B cell (primary cell): ENCODE measurements around the gene RPS19. TPM values are rescaled to one million over a fixed set of nuclear protein-coding genes. Genes with fewer than 3 reads are reported as not detected.

ENCODE experiments used
- ATAC-seq: fragments of 200-7000 bp; cut with Tn5 transposase; one replicate; pipeline ENCODE4 v1.10.0; 2021; ENCODE audit warnings: low read depth, mild to moderate bottlenecking, moderate number of reproducible peaks, moderate library complexity
- CTCF ChIA-PET: fragments of 350-600 bp; sonication (Branson Sonifier 250); formaldehyde crosslinking; loops from one replicate; lab custom pipeline; 2021; ENCODE audit warnings: antibody characterized with exemption, inconsistent platforms; lab: Charles Lee
- POLR2A ChIA-PET: fragments of 350-600 bp; sonication (Branson Sonifier 250); formaldehyde crosslinking; loops from one replicate; lab custom pipeline; 2021; ENCODE audit warnings: antibody characterized with exemption; lab: Charles Lee
- DNase-seq: peaks from one replicate; pipeline ENCODE4 v3.0.0; 2013
- H2AFZ ChIP-seq: 2 replicates; pipeline ENCODE4 v1.6.1; 2012; ENCODE audit warnings: mild to moderate bottlenecking, low read depth, low read length; ENCODE audit not compliant: insufficient read depth, poor library complexity, severe bottlenecking
- H3K27ac ChIP-seq, 2 donors: 1 replicate in 1 of 2; 2 replicates in 1 of 2; pipeline ENCODE4 v1.5.1; 2012 to 2013; ENCODE audit warnings: low read length in 2 of 2, mild to moderate bottlenecking in 2 of 2, moderate library complexity in 1 of 2
- H3K27me3 ChIP-seq, 4 experiments: fragments of 200-600 bp in 1 of 4; sonication (generic) in 1 of 4; replicated peaks in 1 of 4; 1 replicate in 2 of 4; 2 replicates in 2 of 4; pipeline versions ENCODE4 v1.6.1 to v1.7.0; 2013 to 2016; ENCODE audit warnings: low read length in 3 of 4, mild to moderate bottlenecking in 2 of 4, mixed read lengths in 1 of 4, moderate library complexity in 1 of 4; ENCODE audit not compliant: insufficient read depth in 4 of 4, control insufficient read depth in 3 of 4; ENCODE audit errors: control extremely low read depth in 1 of 4
- H3K36me3 ChIP-seq, 2 experiments: replicated peaks in 1 of 2; 1 replicate in 1 of 2; 2 replicates in 1 of 2; pipeline versions ENCODE4 v1.6.1 to v1.7.1; 2013; ENCODE audit warnings: low read length in 1 of 2; ENCODE audit not compliant: insufficient read depth in 2 of 2, control insufficient read depth in 1 of 2; ENCODE audit errors: control extremely low read depth in 1 of 2, extremely low read depth in 1 of 2
- H3K4me1 ChIP-seq, 2 donors: fragments of 200-600 bp in 1 of 2; sonication (generic) in 1 of 2; 1 replicate in 1 of 2; 2 replicates in 1 of 2; pipeline versions ENCODE4 v1.5.1 to v1.6.1; 2013 to 2017; ENCODE audit warnings: low read length in 2 of 2; ENCODE audit not compliant: control insufficient read depth in 2 of 2, insufficient read depth in 2 of 2
- H3K4me2 ChIP-seq: replicated peaks from 2 replicates; pipeline ENCODE3; 2012; ENCODE audit warnings: mild to moderate bottlenecking, low read depth, low read length; ENCODE audit not compliant: poor library complexity, severe bottlenecking
- H3K4me3 ChIP-seq, 5 experiments: fragments of 200-600 bp in 1 of 5; sonication (generic) in 1 of 5; 1 replicate in 3 of 5; 2 replicates in 2 of 5; pipeline versions ENCODE4 v1.5.1 to v1.7.0; 2011 to 2016; ENCODE audit warnings: low read length in 4 of 5, mild to moderate bottlenecking in 4 of 5, low read depth in 2 of 5, control low read depth in 1 of 5, moderate library complexity in 1 of 5; ENCODE audit not compliant: insufficient read depth in 1 of 5; ENCODE audit errors: control extremely low read depth in 1 of 5, extremely low read depth in 1 of 5
- H3K79me2 ChIP-seq: fragments of 200-600 bp; sonication (generic); one replicate; pipeline ENCODE4 v1.6.0; 2016; ENCODE audit warnings: low read length; ENCODE audit not compliant: control insufficient read depth, insufficient read depth
- H3K9ac ChIP-seq: fragments of 200-600 bp; sonication (generic); 2 replicates; pipeline ENCODE4 v1.6.1; 2017; ENCODE audit warnings: mild to moderate bottlenecking, low read length, moderate library complexity
- H3K9me3 ChIP-seq, 3 donors: one replicate each; pipeline versions ENCODE4 v1.6.1 to v1.7.1; 2013; ENCODE audit warnings: low read length in 2 of 3; ENCODE audit not compliant: control insufficient read depth in 2 of 3, insufficient read depth in 1 of 3; ENCODE audit errors: control extremely low read depth in 1 of 3
- H4K20me1 ChIP-seq: 2 replicates; pipeline ENCODE4 v1.6.0; 2012; ENCODE audit warnings: mild to moderate bottlenecking, low read length; ENCODE audit not compliant: insufficient read depth, control insufficient read depth, poor library complexity, severe bottlenecking
- H3K27ac Mint-ChIP-seq: one replicate; pipeline ENCODE4 v1.8.0; 2021; ENCODE audit warnings: mixed read lengths
- H3K27me3 Mint-ChIP-seq: one replicate; pipeline ENCODE4 v1.8.0; 2021; ENCODE audit warnings: mixed read lengths
- H3K4me1 Mint-ChIP-seq: one replicate; pipeline ENCODE4 v1.8.0; 2021; ENCODE audit warnings: mixed read lengths
- H3K4me3 Mint-ChIP-seq: one replicate; pipeline ENCODE4 v1.8.0; 2021; ENCODE audit warnings: mixed read lengths
- H3K9me3 Mint-ChIP-seq: one replicate; pipeline ENCODE4 v1.8.0; 2022; ENCODE audit warnings: mixed read lengths; ENCODE audit not compliant: insufficient read depth
- EZH2 ChIP-seq: IDR thresholded peaks from 2 replicates; pipeline ENCODE4 v1.6.1; 2012; ENCODE audit warnings: borderline replicate concordance, low read depth, mild to moderate bottlenecking, moderate library complexity, low read length; ENCODE audit not compliant: insufficient read depth, poor library complexity, severe bottlenecking
- WGBS: methylation state at CpG from one replicate; pipeline ENCODE4 v1.1.5; 2013; ENCODE audit warnings: missing lambda C conversion rate; ENCODE audit not compliant: insufficient coverage; 5-methylcytosine and 5-hydroxymethylcytosine counted together
- intact Hi-C: fragments of 100-400 bp; cut with micrococcal nuclease; formaldehyde crosslinking; loops from one replicate; pipeline ENCODE4 v1.10.0; 2022
- polyA plus RNA-seq: library from polyadenylated mRNA; depleted of rRNA; stranded (reverse); fragments of >200 nt; gene quantifications from 2 replicates; pipeline ENCODE4 v1.2.3, GENCODE V29; 2012
- total RNA-seq, 2 donors: library from RNA; stranded (reverse); fragments of 120-200 nt in 1 of 2; gene quantifications; 1 replicate in 1 of 2; 2 replicates in 1 of 2; pipeline versions ENCODE4 v1.2.3 to v1.2.4, GENCODE V29; 2013 to 2022
- TF ChIP-seq, protein P1 (sequence below): fragments of 200-600 bp; IDR thresholded peaks from one replicate; pipeline ENCODE4 v1.8.0; 2022; ENCODE audit warnings: antibody characterized with exemption, mild to moderate bottlenecking

The RPS19 gene
- total and polyA plus RNA-seq, 2 donors (not counting 1 experiment from before 2014, with no cell fraction given): 3,322 to 9,144 TPM

DNA sequence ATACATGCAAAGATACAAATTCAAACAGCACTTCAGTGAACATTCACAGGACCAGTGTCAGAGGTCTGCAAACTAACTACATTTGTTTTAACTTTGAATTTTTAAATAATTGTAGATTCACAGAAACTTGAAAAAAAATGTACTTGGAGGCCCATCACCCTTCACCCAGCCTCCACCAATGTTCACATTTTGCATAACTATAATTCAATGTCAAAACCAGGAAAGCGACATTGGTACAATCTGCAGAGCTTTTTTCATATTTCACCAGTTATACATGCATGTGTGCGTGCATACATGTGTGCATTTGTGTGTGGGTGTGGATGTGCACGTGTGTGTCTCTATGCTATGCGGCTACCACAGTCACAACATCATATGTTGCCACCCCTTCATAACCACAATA lies 44.8 kb upstream of the RPS19 start:
- no peak overlapping the region for H3K4me3 Mint-ChIP-seq
- no peak overlapping the region for H2AFZ ChIP-seq
- H3K79me2 ChIP-seq: no peaks in the 10 kb centered on the region
- no peaks in the 10 kb centered on the region for H3K36me3 ChIP-seq
- ATAC-seq (no peak), DNase-seq (no peak)
- peaks cover 10 to 16% of the 10 kb centered on the region in 2 donors for H3K4me1 ChIP-seq
- H3K27me3 ChIP-seq: no peaks in the 10 kb centered on the region
- no peak overlapping the region for H3K9ac ChIP-seq
- TF ChIP-seq, protein P1, sequence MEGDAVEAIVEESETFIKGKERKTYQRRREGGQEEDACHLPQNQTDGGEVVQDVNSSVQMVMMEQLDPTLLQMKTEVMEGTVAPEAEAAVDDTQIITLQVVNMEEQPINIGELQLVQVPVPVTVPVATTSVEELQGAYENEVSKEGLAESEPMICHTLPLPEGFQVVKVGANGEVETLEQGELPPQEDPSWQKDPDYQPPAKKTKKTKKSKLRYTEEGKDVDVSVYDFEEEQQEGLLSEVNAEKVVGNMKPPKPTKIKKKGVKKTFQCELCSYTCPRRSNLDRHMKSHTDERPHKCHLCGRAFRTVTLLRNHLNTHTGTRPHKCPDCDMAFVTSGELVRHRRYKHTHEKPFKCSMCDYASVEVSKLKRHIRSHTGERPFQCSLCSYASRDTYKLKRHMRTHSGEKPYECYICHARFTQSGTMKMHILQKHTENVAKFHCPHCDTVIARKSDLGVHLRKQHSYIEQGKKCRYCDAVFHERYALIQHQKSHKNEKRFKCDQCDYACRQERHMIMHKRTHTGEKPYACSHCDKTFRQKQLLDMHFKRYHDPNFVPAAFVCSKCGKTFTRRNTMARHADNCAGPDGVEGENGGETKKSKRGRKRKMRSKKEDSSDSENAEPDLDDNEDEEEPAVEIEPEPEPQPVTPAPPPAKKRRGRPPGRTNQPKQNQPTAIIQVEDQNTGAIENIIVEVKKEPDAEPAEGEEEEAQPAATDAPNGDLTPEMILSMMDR: no peak
- no peak for TF ChIP-seq EZH2
- H4K20me1 ChIP-seq: no peaks in the 10 kb centered on the region
- no peak overlapping the region for H3K4me3 ChIP-seq
- no peaks in the 10 kb centered on the region for H3K9me3 ChIP-seq
- CTCF ChIA-PET: interaction anchor here (1.5 kb wide), 1 partner anchor 62 kb away, joined by 3 read pairs; no protein-coding TSS in a partner anchor
- intact Hi-C loops: no loop called here
- no peaks in the 10 kb centered on the region for H3K27me3 Mint-ChIP-seq
- no peak overlapping the region for H3K4me2 ChIP-seq
- peaks cover 16% of the 10 kb centered on the region for H3K4me1 Mint-ChIP-seq
- no peak overlapping the region for H3K27ac Mint-ChIP-seq
- no peaks in the 10 kb centered on the region for H3K9me3 Mint-ChIP-seq
- H3K27ac ChIP-seq: no peak overlapping the region
- POLR2A ChIA-PET: no interaction called here
- WGBS: no CpG with 5 or more reads among the region's 4 CpGs

DNA sequence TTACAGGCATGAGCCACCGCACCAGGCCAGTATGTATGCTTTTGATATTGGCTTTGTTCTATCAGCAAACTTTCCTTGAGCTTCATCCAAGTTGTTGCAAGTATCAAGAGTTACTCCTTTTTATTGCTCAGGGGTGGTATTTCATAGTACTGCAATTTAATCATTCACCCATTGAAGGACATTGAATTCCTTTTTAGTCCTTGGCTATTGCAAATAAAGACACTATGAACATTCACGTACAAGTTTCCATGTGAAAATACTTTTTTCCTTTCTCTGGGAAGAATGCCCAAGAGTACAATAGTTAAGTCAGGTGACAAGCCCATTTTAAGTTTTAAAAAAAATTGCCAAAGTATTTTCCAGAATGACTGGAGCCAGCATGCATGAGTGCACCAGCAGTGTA lies 43.3 kb upstream of the RPS19 start:
- Histone ChIP-seq H3K9me3 (no peaks in the 10 kb centered on the region), H3K36me3 (no peaks in the 10 kb centered on the region), H3K79me2 (no peaks in the 10 kb centered on the region), H3K27me3 (peaks cover 0 to 3% (median 0%) of the 10 kb centered on the region in 4 experiments), H3K9ac (no peak overlapping the region), H4K20me1 (no peaks in the 10 kb centered on the region), H3K4me2 (no peak overlapping the region), H2AFZ (no peak overlapping the region), H3K4me3 (no peak overlapping the region), H3K4me1 (peaks cover 0 to 1% of the 10 kb centered on the region in 2 donors), H3K27ac (no peak overlapping the region)
- H3K27me3 Mint-ChIP-seq: peaks cover 5% of the 10 kb centered on the region
- H3K4me1 Mint-ChIP-seq: peaks cover 8% of the 10 kb centered on the region
- POLR2A ChIA-PET: no interaction called here
- ATAC-seq (no peak), DNase-seq (no peak)
- H3K9me3 Mint-ChIP-seq: no peaks in the 10 kb centered on the region
- H3K4me3 Mint-ChIP-seq: no peak overlapping the region
- intact Hi-C loops: no loop called here
- TF ChIP-seq, protein P1: no peak
- H3K27ac Mint-ChIP-seq: no peak overlapping the region
- WGBS: no CpG with 5 or more reads among the region's 2 CpGs
- CTCF ChIA-PET: interaction anchor here (0.6 to 1.4 kb wide), 4 partner anchors 21 to 31 kb away, joined by 3 to 7 read pairs (median 6); partner anchors contain the start of gene CEACAM3
